ENCODE results near the gene CFHR4.
"Not testable (repeated sequence)": the region's sequence is repeated elsewhere in the genome, so short reads cannot be mapped to it uniquely, and the experiment has no call there.

The CFHR4 gene

DNA sequence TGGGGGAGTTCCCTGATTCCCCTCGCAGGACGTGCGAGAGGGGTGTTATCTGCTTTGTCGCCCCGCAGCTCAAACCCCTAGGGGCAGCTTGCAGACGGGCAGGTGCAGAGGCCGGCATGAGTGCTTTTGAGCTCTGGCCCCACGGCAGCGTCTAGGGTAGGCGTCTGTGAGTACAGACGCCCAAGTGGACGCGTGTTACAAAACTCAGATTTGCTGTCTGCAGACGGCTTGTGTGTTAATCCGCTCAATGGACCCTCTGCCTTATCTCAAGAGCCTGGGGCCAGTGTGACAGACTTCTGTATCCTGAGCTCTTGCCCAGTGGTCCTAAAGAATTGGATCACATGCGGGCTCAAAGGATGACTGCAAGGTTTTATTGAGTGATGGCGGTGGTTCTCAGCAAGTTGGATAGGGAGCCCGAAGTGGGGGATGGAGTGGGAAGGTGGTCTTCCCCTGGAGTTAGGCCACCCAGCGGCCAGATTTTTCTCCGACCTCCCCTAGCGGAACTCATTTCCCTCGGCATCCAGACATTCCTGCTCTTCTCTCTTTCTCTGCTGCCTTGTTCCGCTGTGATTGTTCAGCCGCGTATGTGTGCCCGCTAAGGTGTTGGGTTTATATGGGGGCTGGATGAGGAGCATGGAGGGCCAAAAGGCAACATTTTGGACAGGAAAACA, 9.4 kb downstream of the CFHR4 start:
- H3K27ac ChIP-seq = no peak overlapping the region
- TF ChIP-seq, protein P1, sequence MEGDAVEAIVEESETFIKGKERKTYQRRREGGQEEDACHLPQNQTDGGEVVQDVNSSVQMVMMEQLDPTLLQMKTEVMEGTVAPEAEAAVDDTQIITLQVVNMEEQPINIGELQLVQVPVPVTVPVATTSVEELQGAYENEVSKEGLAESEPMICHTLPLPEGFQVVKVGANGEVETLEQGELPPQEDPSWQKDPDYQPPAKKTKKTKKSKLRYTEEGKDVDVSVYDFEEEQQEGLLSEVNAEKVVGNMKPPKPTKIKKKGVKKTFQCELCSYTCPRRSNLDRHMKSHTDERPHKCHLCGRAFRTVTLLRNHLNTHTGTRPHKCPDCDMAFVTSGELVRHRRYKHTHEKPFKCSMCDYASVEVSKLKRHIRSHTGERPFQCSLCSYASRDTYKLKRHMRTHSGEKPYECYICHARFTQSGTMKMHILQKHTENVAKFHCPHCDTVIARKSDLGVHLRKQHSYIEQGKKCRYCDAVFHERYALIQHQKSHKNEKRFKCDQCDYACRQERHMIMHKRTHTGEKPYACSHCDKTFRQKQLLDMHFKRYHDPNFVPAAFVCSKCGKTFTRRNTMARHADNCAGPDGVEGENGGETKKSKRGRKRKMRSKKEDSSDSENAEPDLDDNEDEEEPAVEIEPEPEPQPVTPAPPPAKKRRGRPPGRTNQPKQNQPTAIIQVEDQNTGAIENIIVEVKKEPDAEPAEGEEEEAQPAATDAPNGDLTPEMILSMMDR (conservative IDR thresholded peaks at IDR 0.05) = no peak

DNA sequence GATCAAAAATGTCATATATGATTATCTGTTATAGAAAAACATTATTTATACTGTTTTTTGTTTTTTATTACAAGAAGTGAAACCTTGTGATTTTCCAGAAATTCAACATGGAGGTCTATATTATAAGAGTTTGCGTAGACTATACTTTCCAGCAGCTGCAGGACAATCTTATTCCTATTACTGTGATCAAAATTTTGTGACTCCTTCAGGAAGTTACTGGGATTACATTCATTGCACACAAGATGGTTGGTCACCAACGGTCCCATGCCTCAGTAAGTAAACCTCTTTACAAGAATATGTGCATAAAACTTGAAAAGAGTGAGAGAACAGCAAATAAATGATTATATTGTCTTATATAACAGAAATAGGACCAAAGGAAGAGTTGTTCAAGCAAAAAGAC, 14.5 kb downstream of the CFHR4 start:
- no peak overlapping the region for H3K27ac ChIP-seq
- TF ChIP-seq, protein P1 (conservative IDR thresholded peaks at IDR 0.05) = no peak

DNA sequence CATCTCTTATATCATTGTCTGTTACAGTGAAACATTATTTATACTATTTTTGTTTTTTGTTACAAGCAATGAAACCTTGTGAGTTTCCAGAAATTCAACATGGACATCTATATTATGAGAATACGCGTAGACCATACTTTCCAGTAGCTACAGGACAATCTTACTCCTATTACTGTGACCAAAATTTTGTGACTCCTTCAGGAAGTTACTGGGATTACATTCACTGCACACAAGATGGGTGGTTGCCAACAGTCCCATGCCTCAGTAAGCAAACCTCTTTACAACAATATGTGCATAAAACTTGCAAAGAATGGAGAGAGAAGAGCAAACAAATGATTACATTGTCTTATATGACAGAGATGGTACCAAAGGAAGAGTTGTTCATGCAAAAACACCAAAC, 22.4 kb downstream of the CFHR4 start:
- no peak overlapping the region for H3K27ac ChIP-seq

DNA sequence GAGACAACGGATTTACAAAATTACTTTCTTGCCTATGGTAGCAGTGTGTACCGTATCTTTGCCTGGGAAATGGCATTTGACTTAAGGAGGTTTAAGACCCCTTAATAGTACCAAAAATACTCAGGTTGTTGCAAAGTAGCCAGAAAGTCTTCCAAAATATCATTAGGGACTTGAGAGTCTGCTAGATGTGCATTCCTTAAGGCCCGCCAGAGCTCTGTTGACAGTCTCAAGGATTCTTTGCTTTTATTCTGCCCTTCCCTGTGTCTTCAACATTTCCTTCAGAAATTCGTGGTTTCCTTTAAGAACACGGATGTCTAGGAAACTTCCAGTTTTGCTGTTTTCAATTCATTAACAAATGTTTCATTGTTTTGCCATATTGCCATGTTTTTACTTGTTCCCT, 24.4 kb downstream of the CFHR4 start:
- H3K27ac ChIP-seq = not testable (repeated sequence)

More for the DNA sequence above, 22.4 kb downstream of the CFHR4 start:
- TF ChIP-seq, protein P1 (conservative IDR thresholded peaks at IDR 0.05) = no peak; the same call in 1 of the 2 replicates

DNA sequence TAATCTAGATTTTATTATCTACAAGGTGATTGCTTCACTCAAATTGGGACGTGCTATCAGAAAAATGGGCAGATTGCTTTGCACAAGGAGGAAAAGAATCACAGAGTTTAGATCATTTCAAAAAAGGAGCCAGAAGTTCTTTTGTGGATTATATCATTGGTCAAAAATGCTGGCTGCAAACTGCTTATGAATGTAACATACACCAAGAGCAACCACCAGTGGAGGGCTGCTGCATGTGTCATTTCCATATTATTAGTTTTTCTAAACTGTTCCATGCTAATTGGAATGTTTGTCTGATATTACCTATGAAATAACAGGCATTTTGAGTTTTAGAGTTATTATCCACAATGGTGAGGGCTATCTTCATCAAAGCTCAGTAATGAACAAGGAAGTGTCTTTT, 39.0 kb downstream of the CFHR4 start:
- not testable (repeated sequence) for H3K27ac ChIP-seq

DNA sequence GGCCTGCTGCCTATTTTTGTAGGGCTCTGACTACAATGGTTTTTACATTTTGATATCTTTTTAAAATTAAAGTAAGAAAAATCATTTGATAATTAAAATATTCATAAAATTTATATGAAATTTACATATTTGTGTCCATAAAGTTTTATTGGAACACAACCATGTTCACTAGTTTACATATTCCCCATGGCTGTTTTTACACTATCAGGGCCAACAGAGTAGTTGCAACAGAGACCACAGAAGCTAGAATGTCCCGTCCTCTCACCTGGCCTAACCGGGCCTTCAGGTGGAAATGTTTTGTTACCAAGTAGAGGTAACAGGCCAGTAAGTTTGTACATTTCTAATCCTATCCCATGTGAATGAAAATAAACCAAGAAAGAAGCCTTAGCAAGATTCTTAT, 45.0 kb downstream of the CFHR4 start:
- H3K27ac ChIP-seq = not testable (repeated sequence)

DNA sequence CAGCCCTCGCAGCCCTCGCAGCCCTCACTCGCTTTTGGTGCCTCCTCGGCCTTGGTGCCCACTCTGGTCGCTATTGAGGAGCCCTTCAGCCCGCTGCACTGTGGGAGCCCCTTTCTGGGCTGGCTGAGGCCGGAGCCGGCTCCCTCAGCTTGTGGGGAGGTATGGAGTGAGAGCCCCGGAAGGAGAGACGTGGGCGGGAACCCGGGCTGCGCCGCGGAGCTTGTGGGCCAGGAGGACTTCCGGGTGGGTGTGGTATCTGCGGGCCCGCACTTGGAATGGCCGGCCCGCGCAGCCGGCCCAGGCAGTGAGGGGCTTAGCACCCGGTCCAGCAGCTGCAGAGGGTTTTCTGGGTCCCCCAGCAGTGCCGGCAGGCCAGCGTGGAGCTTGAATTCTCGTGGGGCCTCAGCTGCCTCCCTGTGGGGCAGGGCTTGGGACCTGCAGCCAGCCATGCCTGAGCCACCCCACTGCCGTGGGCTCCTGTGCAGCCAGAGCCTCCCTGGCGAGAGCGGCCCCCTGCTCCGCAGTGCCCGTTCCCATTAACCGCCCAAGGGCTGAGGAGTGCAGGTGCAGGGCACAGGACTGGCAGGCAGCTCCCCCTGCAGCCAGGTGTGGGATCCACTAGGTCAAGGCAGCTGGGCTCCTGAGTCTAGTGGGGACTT, 45.8 kb downstream of the CFHR4 start:
- TF ChIP-seq, protein P1 (conservative IDR thresholded peaks at IDR 0.05) = no peak
- no peak overlapping the region for H3K27ac ChIP-seq

DNA sequence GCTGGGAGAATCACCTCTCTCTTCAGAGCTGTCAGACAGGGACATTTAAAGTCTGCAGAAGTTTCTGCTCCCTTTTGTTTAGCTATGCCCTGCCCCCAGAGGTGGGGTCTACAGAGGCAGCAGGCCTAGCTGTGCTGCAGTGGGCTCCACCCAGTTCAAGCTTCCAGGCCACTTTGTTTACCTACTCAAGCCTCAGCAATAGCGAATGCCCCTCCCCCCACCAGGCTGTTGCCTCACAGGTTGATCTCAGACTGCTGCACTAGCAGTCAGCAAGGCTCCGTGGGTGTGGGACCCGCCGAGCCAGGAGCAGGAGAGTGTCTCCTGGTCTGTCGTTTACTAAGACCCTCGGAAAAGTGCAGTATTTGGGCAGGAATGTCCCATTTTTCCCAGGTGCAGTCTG, 53.6 kb downstream of the CFHR4 start:
- H3K27ac ChIP-seq = not testable (repeated sequence)

DNA sequence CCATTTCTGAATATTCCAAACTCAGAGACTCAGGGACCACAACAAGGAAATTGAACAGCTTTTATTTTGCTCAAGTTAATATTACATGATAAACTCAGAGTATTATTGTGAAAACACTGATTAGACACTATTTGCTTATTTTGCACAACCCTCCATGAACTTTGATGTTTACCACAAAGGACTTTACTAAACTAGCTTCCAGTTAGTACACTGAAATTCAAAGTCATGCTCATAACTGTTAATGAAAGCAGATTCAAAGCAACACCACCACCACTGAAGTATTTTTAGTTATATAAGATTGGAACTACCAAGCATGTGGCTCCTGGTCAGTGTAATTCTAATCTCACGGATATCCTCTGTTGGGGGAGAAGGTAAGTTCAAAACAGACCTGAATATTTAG, 55.7 kb downstream of the CFHR4 start, which contains the start of gene CFHR2:
TSS of gene CFHR2 (plus strand) at position 171 of the 400 bp plus-strand sequence. CDS start at position 314, 143 bp downstream.
- H3K27ac ChIP-seq = not testable (repeated sequence)

DNA sequence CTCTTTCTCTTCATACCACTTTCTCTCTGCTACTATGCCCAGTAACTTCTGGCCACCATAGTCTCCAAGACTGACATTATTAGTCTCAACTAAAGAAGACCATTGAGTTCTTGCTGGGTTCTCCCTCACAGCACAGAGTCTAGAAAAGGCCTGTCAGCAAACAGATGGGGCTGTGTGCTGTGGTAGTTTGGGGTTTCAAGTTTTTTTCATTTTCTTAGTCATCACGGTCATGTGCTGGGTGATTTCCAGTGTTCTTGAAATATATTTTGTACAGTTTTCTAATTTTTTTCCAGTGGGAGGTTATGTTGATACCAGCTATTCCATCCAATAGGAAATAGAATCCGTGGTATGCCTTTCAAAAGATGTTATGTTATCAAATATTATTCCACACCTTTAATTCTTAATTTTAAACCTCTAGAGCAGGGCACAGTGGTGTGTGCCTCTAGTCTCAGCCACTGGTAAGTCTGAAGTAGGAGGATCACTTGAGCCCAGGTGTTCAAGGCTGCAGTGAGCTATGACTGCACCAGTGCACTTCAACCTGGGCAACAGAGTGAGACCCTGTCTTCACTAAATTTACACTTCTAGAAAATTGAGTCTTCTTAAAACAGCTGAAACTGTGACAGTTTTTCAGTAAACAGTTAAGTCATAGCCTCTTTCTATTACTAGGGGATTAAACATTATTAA, 64.0 kb downstream of the CFHR4 start:
- TF ChIP-seq, protein P1 (conservative IDR thresholded peaks at IDR 0.05) = no peak
- H3K27ac ChIP-seq = no peak overlapping the region

Measured in VCaP (cell line).